Caki2 (cell line): ENCODE data around the gene MAST4. TPM values are rescaled to one million over a fixed set of nuclear protein-coding genes. Genes with fewer than 3 reads are reported as not detected.

Source experiments
- DNase-seq: peaks from one replicate; pipeline ENCODE4 v3.0.0-alpha.2; 2015; ENCODE audit warnings: low read depth
- in situ Hi-C: cut with HindIII; loops from 2 replicates; pipeline ENCODE4 v1.10.0; 2016; ENCODE audit warnings: low sequenced_read_pairs, low pct_unique_long_range_greater_than_20kb, mixed read lengths
- total RNA-seq: library from RNA; depleted of rRNA; stranded (reverse); fragments of >200 nt; shearing (Covaris generic); gene quantifications from 2 replicates; pipeline ENCODE4 v1.2.3, GENCODE V29; 2014; ENCODE audit warnings: low replicate concordance

Gene MAST4
- total RNA-seq, 1 experiment from 2014 or later, result not detected

- in situ Hi-C loops, result no loop called here
- no peak for DNase-seq
Measured at GRCh38 chr5:67021521-67021920, 425.3 kb downstream of the MAST4 start.

- DNase-seq, result no peak
- in situ Hi-C loops, result no loop called here
Measured at GRCh38 chr5:67021962-67022361, 425.8 kb downstream of the MAST4 start.

- in situ Hi-C loops, result no loop called here
- no peak for DNase-seq
Measured at GRCh38 chr5:67025457-67025856, 429.3 kb downstream of the MAST4 start.

- no peak for DNase-seq
- in situ Hi-C loops, result no loop called here
Measured at GRCh38 chr5:67026278-67026677, 430.1 kb downstream of the MAST4 start.

GRCh38 chr5:67027171-67027570 is 431.0 kb downstream of the MAST4 start:
- in situ Hi-C loops, result no loop called here
- DNase-seq, result no peak

GRCh38 chr5:67028371-67028770 is 432.2 kb downstream of the MAST4 start:
- DNase-seq, result no peak
- in situ Hi-C loops, result no loop called here

- in situ Hi-C loops, result no loop called here
Measured at GRCh38 chr5:67028941-67029340, 432.7 kb downstream of the MAST4 start.

GRCh38 chr5:67029481-67029880 is 433.3 kb downstream of the MAST4 start:
- no peak for DNase-seq
- in situ Hi-C loops, result no loop called here

More at GRCh38 chr5:67028941-67029340, 432.7 kb downstream of the MAST4 start:
- DNase-seq, result no peak

- in situ Hi-C loops, result no loop called here
- DNase-seq, result no peak
Measured at GRCh38 chr5:67030289-67031056, 434.3 kb downstream of the MAST4 start.

GRCh38 chr5:67031057-67031443 is 434.9 kb downstream of the MAST4 start:
- in situ Hi-C loops, result no loop called here
- DNase-seq, result no peak

GRCh38 chr5:67031692-67032091 is 435.5 kb downstream of the MAST4 start:
- in situ Hi-C loops, result no loop called here
- no peak for DNase-seq

- DNase-seq, result no peak
- in situ Hi-C loops, result no loop called here
Measured at GRCh38 chr5:67032921-67033664, 436.9 kb downstream of the MAST4 start.

GRCh38 chr5:67033880-67034651 is 437.9 kb downstream of the MAST4 start:
- in situ Hi-C loops, result no loop called here
- DNase-seq, result no peak

- no peak for DNase-seq
- in situ Hi-C loops, result no loop called here
Measured at GRCh38 chr5:67035098-67035740, 439.0 kb downstream of the MAST4 start.

GRCh38 chr5:67037171-67037570 is 441.0 kb downstream of the MAST4 start:
- in situ Hi-C loops, result no loop called here
- no peak for DNase-seq

GRCh38 chr5:67038817-67039603 is 442.8 kb downstream of the MAST4 start:
- DNase-seq, result no peak
- in situ Hi-C loops, result no loop called here

- no peak for DNase-seq
- in situ Hi-C loops, result no loop called here
Measured at GRCh38 chr5:67042176-67043003, 446.2 kb downstream of the MAST4 start.
